Liver (tissue), 3 donors: ENCODE data around the gene DVL1.

Experiments
- ATF3 ChIP-seq: IDR thresholded peaks from 2 replicates; pipeline ENCODE4 v1.6.1; 2016; ENCODE audit warnings: antibody characterized with exemption
- CTCF ChIP-seq: fragments of 150-350 bp; IDR thresholded peaks from 2 replicates; pipeline ENCODE4 v1.5.1; 2017; ENCODE audit warnings: improper control_type of control experiment, low read depth, low read length; ENCODE audit not compliant: missing input control
- EGR1 ChIP-seq, 2 donors: IDR thresholded peaks; 2 replicates each; pipeline ENCODE4 v1.6.1; 2016 to 2018; ENCODE audit warnings: antibody characterized with exemption in 2 of 2, low read depth in 2 of 2
- FOXA1 ChIP-seq: IDR thresholded peaks from 2 replicates; pipeline ENCODE4 v1.6.1; 2016; ENCODE audit warnings: antibody characterized with exemption
- GABPA ChIP-seq, 2 donors: IDR thresholded peaks in 1 of 2; conservative IDR thresholded peaks in 1 of 2; 2 replicates each; pipeline ENCODE4 v1.6.1; 2016; ENCODE audit warnings: antibody characterized with exemption in 2 of 2, mild to moderate bottlenecking in 1 of 2, moderate library complexity in 1 of 2
- JUND ChIP-seq, 2 donors: IDR thresholded peaks; 2 replicates each; pipeline ENCODE4 v1.6.1; 2016; ENCODE audit warnings: antibody characterized with exemption in 2 of 2
- RAD21 ChIP-seq, 2 donors: IDR thresholded peaks; 2 replicates each; pipeline ENCODE4 v1.6.1; 2016; ENCODE audit warnings: antibody characterized with exemption in 2 of 2, mild to moderate bottlenecking in 2 of 2
- REST ChIP-seq: IDR thresholded peaks from 2 replicates; pipeline ENCODE4 v1.6.1; 2016; ENCODE audit warnings: antibody characterized with exemption, mild to moderate bottlenecking
- RXRA ChIP-seq, 2 donors: IDR thresholded peaks; 2 replicates each; pipeline ENCODE4 v1.6.1; 2017 to 2018; ENCODE audit warnings: antibody characterized with exemption in 2 of 2, mild to moderate bottlenecking in 1 of 2
- SP1 ChIP-seq: IDR thresholded peaks from 2 replicates; pipeline ENCODE4 v1.6.1; 2018; ENCODE audit warnings: antibody characterized with exemption, mild to moderate bottlenecking
- TAF1 ChIP-seq: conservative IDR thresholded peaks from 2 replicates; pipeline ENCODE4 v1.6.1; 2016; ENCODE audit warnings: antibody characterized with exemption, mild to moderate bottlenecking
- YY1 ChIP-seq: IDR thresholded peaks from 2 replicates; pipeline ENCODE4 v1.6.1; 2016; ENCODE audit warnings: antibody characterized with exemption, mild to moderate bottlenecking
- ZBTB33 ChIP-seq: IDR thresholded peaks from 2 replicates; pipeline ENCODE4 v1.6.1; 2016; ENCODE audit warnings: antibody characterized with exemption
- TF ChIP-seq, protein P1 (sequence below): IDR thresholded peaks from 2 replicates; pipeline ENCODE4 v1.6.1; 2016; ENCODE audit warnings: antibody characterized with exemption
- donor health status: healthy.
- donor health status: healthy.

DNA sequence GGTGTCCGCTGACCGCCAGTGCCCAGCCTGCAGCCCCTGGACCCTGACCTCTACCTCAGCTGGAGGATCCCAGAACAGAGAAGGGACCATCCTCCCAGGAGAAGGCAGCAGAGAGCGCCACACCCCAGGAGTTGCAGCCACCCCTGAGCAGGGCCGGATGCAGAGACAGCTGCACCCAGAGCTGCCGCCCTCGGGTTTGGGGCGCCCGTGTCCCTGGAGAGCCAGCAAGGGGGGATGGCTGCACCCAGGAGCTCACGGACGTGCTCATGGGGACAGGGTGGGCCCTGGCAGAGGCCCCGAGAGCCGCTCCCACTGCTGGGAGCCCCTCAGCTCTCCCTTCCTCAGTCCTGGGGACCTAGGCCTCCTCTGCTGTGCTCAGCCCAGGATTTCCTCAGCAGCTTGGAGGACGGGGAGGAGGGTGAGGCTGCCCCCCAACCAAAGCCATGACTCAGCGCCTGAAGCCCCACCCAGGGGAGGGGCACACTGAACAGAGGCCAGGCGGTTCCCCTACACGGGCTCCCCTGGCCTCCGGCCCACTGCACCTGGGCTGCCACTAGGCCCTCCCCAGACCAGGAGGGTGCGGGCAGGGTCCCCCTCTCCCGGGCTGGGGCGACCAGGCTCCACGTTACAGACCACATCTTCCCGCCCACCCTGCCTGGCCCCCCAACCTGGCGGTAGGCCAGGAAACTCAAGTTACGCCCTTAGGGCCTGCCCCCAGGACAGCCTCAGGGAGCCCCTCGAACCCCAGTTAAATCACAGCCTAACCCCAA, 43.7 kb downstream of the DVL1 start:
- TF ChIP-seq, protein P1, sequence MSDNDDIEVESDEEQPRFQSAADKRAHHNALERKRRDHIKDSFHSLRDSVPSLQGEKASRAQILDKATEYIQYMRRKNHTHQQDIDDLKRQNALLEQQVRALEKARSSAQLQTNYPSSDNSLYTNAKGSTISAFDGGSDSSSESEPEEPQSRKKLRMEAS = no peak
- TF ChIP-seq ZBTB33 (no peak), CTCF (no peak), FOXA1 (no peak), TAF1 (no peak), RXRA (IDR thresholded peaks at IDR 0.05) (no peak), YY1 (no peak), REST (no peak), GABPA (IDR thresholded peaks at IDR 0.05 in 1 of 2, conservative IDR thresholded peaks at IDR 0.05 in 1 of 2) (no peak), RAD21 (IDR thresholded peaks at IDR 0.05) (no peak), SP1 (no peak), EGR1 (IDR thresholded peaks at IDR 0.05; ENCODE audit: low read depth in 2 of 2) (no peak), JUND (IDR thresholded peaks at IDR 0.05) (no peak), ATF3 (no peak)
